Ureter (tissue), 1 donor: Measurements from ENCODE around the gene LAMB3. TPM values are rescaled to one million over a fixed set of nuclear protein-coding genes. Genes with fewer than 3 reads are reported as not detected.
"Not testable (repeated sequence)": the region's sequence is repeated elsewhere in the genome, so short reads cannot be mapped to it uniquely, and the experiment has no call there.

Experiments used
- DNase-seq: peaks from one replicate; pipeline ENCODE4 v3.0.0-alpha.2; 2020; ENCODE audit warnings: low spot score
- total RNA-seq: library from RNA; stranded (reverse); gene quantifications from one replicate; pipeline ENCODE4 v1.2.4, GENCODE V29; 2023
- donor health status: DM: yes; HTN: yes; CAD: no.

The LAMB3 gene
- 58.5 TPM for total RNA-seq

GRCh38 chr1:209652121-209652735 is at the start of gene LAMB3:
LAMB3 (minus strand) TSS chr1:209652425; CDS start chr1:209650944, 1,481 bp downstream.
- peak; percentile 77 for DNase-seq

- DNase-seq = not testable (repeated sequence)
Observed at GRCh38 chr1:209700686-209701085, 48.5 kb upstream of the LAMB3 start.

GRCh38 chr1:209697126-209697525 is 44.9 kb upstream of the LAMB3 start:
- no peak for DNase-seq

GRCh38 chr1:209696673-209697072 is 44.4 kb upstream of the LAMB3 start:
- DNase-seq = no peak

- peak; percentile 81 for DNase-seq
Observed at GRCh38 chr1:209692745-209693504, 40.7 kb upstream of the LAMB3 start.

GRCh38 chr1:209692296-209692695 is 40.1 kb upstream of the LAMB3 start:
- no peak for DNase-seq

GRCh38 chr1:209691237-209691636 is 39.0 kb upstream of the LAMB3 start:
- DNase-seq = no peak

- DNase-seq = no peak
Observed at GRCh38 chr1:209689477-209689876, 37.3 kb upstream of the LAMB3 start.

- DNase-seq = no peak
Observed at GRCh38 chr1:209688746-209689234, 36.6 kb upstream of the LAMB3 start.

- no peak for DNase-seq
Observed at GRCh38 chr1:209686322-209686721, 34.1 kb upstream of the LAMB3 start.

GRCh38 chr1:209685821-209686220 is 33.6 kb upstream of the LAMB3 start:
- DNase-seq = no peak

- no peak for DNase-seq
Observed at GRCh38 chr1:209678981-209679539, 26.8 kb upstream of the LAMB3 start.

GRCh38 chr1:209675565-209676154 is 23.4 kb upstream of the LAMB3 start:
- DNase-seq = peak; percentile 56

GRCh38 chr1:209674957-209675564 is 22.8 kb upstream of the LAMB3 start, which contains the start of gene G0S2:
G0S2 (plus strand) TSS chr1:209675412; CDS start chr1:209675685, 273 bp downstream.
- peak; percentile 74 for DNase-seq

- no peak for DNase-seq
Observed at GRCh38 chr1:209673631-209674417, 21.6 kb upstream of the LAMB3 start.

- DNase-seq = no peak
Observed at GRCh38 chr1:209672705-209673630, 20.7 kb upstream of the LAMB3 start.

- no peak for DNase-seq
Observed at GRCh38 chr1:209670441-209671082, 18.3 kb upstream of the LAMB3 start.

GRCh38 chr1:209667708-209668107 is 15.5 kb upstream of the LAMB3 start:
- no peak for DNase-seq

GRCh38 chr1:209667103-209667502 is 14.9 kb upstream of the LAMB3 start:
- DNase-seq = no peak
